NB4 (cell line): ENCODE measurements around the gene NEMF.

ENCODE experiments used
- DNase-seq: peaks from one replicate; pipeline ENCODE4 v3.0.0; 2010; ENCODE audit warnings: low read depth
- H3K4me3 ChIP-seq: one replicate; pipeline ENCODE4 v1.5.1; 2011; ENCODE audit warnings: mild to moderate bottlenecking, low read depth, low read length, moderate library complexity
- MAX ChIP-seq: IDR thresholded peaks from 2 replicates; pipeline ENCODE4 v1.6.1; 2011; ENCODE audit warnings: low read depth, low read length
- TF ChIP-seq, protein P1 (sequence below): IDR thresholded peaks from one replicate; pipeline ENCODE4 v1.5.1; 2012; ENCODE audit warnings: low read depth, low read length

The NEMF gene

DNA sequence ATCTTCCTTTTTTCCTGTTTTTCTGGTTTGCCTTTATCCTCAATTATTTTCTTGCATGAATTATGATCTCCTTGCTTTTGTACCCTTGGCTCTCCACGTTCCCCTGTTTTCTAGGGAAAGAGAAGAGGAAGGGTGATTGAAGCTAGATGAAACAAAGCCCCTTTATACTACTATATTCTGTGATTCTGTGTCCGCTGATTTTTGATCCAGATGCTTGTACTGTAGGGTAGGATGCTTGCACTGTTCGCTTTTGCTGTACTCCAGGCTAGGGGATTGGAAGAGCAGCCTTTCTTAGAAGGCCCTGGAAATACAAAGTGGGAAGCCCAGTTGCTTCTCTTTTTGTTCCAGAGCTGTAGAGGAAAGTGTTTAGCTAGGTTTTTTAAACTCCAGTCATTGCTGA, 119.7 kb downstream of the NEMF start:
- TF ChIP-seq, protein P1, sequence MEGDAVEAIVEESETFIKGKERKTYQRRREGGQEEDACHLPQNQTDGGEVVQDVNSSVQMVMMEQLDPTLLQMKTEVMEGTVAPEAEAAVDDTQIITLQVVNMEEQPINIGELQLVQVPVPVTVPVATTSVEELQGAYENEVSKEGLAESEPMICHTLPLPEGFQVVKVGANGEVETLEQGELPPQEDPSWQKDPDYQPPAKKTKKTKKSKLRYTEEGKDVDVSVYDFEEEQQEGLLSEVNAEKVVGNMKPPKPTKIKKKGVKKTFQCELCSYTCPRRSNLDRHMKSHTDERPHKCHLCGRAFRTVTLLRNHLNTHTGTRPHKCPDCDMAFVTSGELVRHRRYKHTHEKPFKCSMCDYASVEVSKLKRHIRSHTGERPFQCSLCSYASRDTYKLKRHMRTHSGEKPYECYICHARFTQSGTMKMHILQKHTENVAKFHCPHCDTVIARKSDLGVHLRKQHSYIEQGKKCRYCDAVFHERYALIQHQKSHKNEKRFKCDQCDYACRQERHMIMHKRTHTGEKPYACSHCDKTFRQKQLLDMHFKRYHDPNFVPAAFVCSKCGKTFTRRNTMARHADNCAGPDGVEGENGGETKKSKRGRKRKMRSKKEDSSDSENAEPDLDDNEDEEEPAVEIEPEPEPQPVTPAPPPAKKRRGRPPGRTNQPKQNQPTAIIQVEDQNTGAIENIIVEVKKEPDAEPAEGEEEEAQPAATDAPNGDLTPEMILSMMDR = no peak
- TF ChIP-seq MAX = no peak
- DNase-seq = no peak
- no peak overlapping the region for H3K4me3 ChIP-seq
